Dermis lymphatic vessel endothelial cell (primary cell): Measurements from ENCODE around the gene ZMYND12. TPM values are rescaled to one million over a fixed set of nuclear protein-coding genes. Genes with fewer than 3 reads are reported as not detected.

Experiments
- total RNA-seq: library from RNA; depleted of rRNA; stranded (reverse); fragments of >200 nt; gene quantifications from 2 replicates; pipeline ENCODE4 v1.2.1, GENCODE V29; 2014

The ZMYND12 gene
- total RNA-seq: 0.43 and 0.60 TPM in 2 replicates

DNA sequence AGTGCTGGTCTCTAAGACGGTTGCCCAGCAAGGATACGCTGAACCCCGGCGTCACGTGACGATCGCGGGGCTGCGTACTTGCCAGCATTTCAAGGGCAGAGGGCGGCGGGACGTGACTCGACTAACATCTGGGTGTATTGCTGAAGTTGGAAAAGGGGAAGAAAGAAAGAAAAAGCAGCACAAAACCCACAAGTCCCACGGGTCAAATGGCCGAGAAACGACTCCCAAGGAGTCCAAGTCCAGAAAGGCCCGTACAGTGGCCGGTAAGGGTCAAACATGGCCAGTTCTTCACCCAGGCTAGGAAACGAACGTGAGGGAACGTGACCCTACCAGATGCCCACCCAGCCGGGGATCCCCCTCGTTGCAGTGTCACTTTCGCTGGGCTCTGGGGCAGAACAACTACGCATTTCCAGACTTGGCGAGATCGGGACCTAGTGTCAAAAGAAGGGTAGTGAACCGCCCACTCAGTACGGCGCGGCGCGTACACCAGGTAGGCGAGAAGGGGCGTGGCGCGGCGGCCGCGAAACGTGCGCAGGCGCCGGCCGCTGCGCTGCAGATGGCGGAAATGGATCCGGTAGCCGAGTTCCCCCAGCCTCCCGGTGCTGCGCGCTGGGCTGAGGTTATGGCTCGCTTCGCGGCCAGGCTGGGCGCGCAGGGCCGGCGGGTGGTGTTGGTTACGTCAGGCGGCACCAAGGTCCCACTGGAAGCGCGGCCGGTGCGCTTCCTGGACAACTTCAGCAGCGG lies at the start of gene ZMYND12, which contains the start of gene PPCS:
Gene ZMYND12 (minus strand): TSS at position 13 of the 744 bp plus-strand sequence. CDS start 25 bp downstream, outside the sequence.
Gene PPCS (plus strand): TSS at position 534 of the 744 bp plus-strand sequence. CDS start 23 bp downstream, at position 557.

DNA sequence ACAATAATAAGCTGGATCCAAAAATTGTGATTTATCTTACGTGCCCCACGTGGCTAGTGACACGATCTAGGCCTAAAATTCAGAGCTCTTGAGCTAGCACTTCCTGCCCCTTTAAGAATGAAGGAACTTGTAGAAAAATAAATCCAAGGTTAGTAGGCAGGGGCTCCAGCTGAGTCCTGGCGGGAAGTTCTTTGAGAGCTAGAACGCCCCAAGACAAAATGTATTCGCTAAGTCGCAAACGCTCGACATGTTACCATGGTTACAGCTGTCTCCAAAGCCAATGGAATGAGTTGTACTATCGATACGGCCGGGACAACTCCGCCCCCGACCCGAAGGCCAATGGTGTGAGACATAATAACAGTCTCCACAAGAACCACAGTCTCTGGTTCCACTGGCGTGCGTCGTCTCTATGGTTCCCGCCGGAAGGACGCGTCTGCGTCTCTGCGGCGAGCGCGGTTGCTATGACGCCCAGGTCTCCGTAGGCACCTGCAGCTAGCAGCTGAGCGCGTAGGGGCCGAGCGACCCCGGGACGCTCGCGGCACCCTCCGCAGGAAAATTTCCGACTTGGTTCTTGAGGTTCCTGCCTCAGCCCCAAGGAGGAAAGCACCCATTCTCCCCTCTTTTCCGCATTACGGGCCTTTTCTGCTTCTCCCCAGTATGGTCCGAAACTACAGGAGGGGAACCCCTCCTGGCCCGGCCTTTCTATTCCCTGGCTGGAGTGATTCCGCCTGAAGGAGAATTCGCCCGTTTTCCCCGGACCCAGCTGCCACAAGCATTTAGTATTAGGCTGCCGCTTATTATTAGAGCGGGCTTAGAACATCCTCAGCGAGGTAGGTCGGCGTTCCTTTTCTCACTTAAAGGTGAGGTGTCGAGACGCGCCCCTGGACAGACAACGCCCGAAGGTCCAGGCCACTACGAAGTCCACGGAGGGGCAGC lies 7.3 kb upstream of the ZMYND12 start, which contains the start of gene CCDC30:
Gene CCDC30 (plus strand): TSS at position 459 of the 936 bp plus-strand sequence. CDS start 17,266 bp downstream, outside the sequence.

GRCh38 chr1:42380586-42381279 lies 75.1 kb downstream of the ZMYND12 start, which contains the start of gene RIMKLA:
Gene RIMKLA (plus strand): TSS chr1:42380792. CDS start chr1:42380935, 143 bp downstream.

Other genes starting within 250 kb of the ZMYND12 start
- gene FOXJ3, start 120.8 kb downstream of the ZMYND12 start, total RNA-seq: 21.0 and 21.5 TPM in 2 replicates
- under 0.01 TPM in 2 replicates for gene RIMKLA, start 75.2 kb downstream of the ZMYND12 start, total RNA-seq
- 29.5 and 30.9 TPM in 2 replicates for gene PPCS, start 521 bp upstream of the ZMYND12 start, total RNA-seq
- gene CCDC30, start 7.3 kb upstream of the ZMYND12 start, total RNA-seq: 0.33 and 0.69 TPM in 2 replicates
- gene PPIH, start 202.4 kb upstream of the ZMYND12 start, total RNA-seq: 13.1 and 17.1 TPM in 2 replicates
- 440 and 521 TPM in 2 replicates for gene YBX1, start 226.4 kb upstream of the ZMYND12 start, total RNA-seq